ENCODE results near the gene UQCRFS1. TPM values are rescaled to one million over a fixed set of nuclear protein-coding genes. Genes with fewer than 3 reads are reported as not detected.
"Not testable (repeated sequence)": the region's sequence is repeated elsewhere in the genome, so short reads cannot be mapped to it uniquely, and the experiment has no call there.

Gene UQCRFS1
- total RNA-seq, 4 donors from 2014 or later: 17.8 to 23.2 (median 20.6) TPM

DNA sequence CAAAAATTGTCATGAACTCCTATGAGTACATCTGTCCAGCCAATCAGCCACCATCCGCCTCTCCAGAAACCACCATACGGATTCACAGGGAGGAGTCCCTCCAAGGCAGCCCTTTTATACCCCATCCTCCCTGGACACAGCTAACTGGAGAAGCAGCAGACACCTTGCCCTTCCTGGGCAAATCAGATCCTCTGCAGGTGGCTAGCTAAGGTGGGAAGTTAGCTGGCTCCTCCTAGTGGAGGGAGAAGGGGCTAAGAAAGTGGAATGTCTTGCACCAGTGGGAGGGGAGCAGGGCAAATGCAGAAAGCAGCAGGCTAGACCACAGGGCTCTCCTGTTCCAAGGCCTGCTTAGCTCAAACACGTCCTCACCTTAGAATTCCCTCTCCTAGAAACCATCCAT, 46.2 kb upstream of the UQCRFS1 start:
- TF ChIP-seq, protein P1, sequence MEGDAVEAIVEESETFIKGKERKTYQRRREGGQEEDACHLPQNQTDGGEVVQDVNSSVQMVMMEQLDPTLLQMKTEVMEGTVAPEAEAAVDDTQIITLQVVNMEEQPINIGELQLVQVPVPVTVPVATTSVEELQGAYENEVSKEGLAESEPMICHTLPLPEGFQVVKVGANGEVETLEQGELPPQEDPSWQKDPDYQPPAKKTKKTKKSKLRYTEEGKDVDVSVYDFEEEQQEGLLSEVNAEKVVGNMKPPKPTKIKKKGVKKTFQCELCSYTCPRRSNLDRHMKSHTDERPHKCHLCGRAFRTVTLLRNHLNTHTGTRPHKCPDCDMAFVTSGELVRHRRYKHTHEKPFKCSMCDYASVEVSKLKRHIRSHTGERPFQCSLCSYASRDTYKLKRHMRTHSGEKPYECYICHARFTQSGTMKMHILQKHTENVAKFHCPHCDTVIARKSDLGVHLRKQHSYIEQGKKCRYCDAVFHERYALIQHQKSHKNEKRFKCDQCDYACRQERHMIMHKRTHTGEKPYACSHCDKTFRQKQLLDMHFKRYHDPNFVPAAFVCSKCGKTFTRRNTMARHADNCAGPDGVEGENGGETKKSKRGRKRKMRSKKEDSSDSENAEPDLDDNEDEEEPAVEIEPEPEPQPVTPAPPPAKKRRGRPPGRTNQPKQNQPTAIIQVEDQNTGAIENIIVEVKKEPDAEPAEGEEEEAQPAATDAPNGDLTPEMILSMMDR (IDR thresholded peaks at IDR 0.05): no peak
- no peak for TF ChIP-seq POLR2A (IDR thresholded peaks at IDR 0.05)
- H3K27me3 ChIP-seq: no peaks in the 10 kb centered on the region

DNA sequence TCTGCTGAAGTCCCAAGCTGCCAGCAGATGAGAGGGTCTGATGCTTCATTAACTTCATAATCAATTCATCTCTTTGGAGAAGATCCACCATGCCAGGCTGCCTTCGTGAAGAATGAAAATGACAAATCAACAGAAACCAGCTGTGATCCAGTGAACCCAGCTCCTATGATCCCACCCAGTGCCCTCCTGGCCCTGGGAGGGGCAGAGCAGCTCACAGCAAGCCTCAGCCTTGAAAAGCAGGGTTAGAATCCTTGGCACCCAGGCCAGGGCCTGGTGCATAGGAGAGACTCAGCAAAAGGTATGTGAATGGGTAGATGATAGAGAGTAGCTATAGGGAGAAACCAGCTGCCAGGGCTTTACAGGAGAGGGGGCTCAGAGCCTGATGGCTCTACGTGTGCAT, 43.6 kb upstream of the UQCRFS1 start:
- intact Hi-C loops (cut with DNase I; ENCODE audit: low total_unique reads): no loop called here

More for the DNA sequence above, 46.2 kb upstream of the UQCRFS1 start:
- intact Hi-C loops (cut with DNase I; ENCODE audit: low total_unique reads): no loop called here
- Histone ChIP-seq H3K4me3 (no peak overlapping the region), H3K4me1 (no peaks in the 10 kb centered on the region), H3K27ac (no peak overlapping the region), H3K36me3 (no peaks in the 10 kb centered on the region), H3K9me3 (no peaks in the 10 kb centered on the region)
- no peak for DNase-seq

DNA sequence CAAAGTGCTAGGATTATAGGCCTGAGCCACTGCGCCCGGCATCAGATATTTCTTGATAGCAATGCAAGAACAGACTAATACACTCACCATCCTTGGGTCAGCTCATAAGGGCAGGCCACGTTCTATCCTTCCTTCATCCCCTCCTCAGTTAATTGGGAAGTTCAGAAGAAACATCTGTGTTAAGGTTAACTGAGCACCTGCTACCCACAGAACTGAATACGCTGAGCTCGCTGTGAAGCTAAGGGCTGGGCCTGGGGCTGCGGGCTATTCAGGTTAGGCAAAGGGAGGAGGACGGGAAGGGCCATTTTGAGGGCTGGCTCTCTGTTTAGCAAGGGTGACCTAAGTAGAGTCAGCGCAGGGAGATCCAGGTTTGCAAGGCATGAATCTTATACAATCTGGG, 43.0 kb upstream of the UQCRFS1 start:
- H3K27me3 ChIP-seq: no peaks in the 10 kb centered on the region
- intact Hi-C loops (cut with DNase I; ENCODE audit: low total_unique reads): no loop called here
- H3K4me3 ChIP-seq: no peak overlapping the region
- no peaks in the 10 kb centered on the region for H3K9me3 ChIP-seq
- TF ChIP-seq, protein P1 (IDR thresholded peaks at IDR 0.05): no peak
- no peak for TF ChIP-seq POLR2A (IDR thresholded peaks at IDR 0.05)
- no peak overlapping the region for H3K27ac ChIP-seq
- no peaks in the 10 kb centered on the region for H3K4me1 ChIP-seq
- DNase-seq: no peak
- no peaks in the 10 kb centered on the region for H3K36me3 ChIP-seq

More for the DNA sequence above, 43.6 kb upstream of the UQCRFS1 start:
- Histone ChIP-seq H3K27me3 (no peaks in the 10 kb centered on the region), H3K36me3 (no peaks in the 10 kb centered on the region), H3K9me3 (no peaks in the 10 kb centered on the region), H3K4me3 (no peak overlapping the region), H3K4me1 (no peaks in the 10 kb centered on the region), H3K27ac (no peak overlapping the region)
- TF ChIP-seq POLR2A (IDR thresholded peaks at IDR 0.05): no peak
- TF ChIP-seq, protein P1 (IDR thresholded peaks at IDR 0.05): no peak
- no peak for DNase-seq

DNA sequence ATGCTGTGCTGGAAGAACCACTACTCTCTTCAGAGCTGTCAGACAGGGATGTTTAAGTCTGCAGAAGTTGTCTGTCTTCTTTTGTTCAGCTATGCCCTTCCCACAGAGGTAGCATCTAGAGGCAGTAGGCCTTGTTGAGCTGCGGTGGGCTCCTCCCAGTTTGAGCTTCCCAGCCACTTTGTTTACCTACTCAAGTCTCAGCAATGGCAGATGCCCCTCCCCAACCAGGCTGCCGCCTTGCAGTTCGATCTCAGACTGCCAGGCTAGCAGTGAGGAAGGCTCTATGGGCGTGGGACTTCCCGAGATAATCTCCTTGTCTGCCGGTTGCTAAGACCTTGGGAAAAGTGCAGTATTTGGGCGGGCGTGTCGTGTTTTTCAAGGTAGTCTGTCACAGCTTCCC, 42.1 kb upstream of the UQCRFS1 start:
- Histone ChIP-seq H3K27ac (no peak overlapping the region), H3K4me1 (no peaks in the 10 kb centered on the region), H3K9me3 (no peaks in the 10 kb centered on the region), H3K36me3 (no peaks in the 10 kb centered on the region), H3K4me3 (no peak overlapping the region), H3K27me3 (no peaks in the 10 kb centered on the region)
- no peak for DNase-seq
- no peak for TF ChIP-seq POLR2A (IDR thresholded peaks at IDR 0.05)
- TF ChIP-seq, protein P1 (IDR thresholded peaks at IDR 0.05): no peak
- intact Hi-C loops (cut with DNase I; ENCODE audit: low total_unique reads): no loop called here

DNA sequence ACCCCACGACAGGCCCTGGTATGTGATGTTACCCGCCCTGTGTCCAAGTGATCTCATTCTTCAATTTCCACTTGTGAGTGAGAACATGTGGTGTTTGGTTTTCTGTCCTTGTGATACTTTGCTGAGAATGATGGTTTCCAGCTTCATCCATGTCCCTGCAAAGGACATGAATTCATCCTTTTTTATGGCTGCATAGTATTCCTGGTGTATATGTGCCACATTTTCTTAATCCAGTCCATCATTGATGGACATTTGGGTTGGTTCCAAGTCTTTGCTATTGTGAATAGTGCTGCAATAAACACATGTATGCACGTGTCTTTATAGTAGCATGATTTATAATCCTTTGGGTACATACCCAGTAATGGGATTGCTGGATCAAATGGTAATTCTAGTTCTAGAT, 36.8 kb upstream of the UQCRFS1 start:
- H3K27ac ChIP-seq; H3K9me3 ChIP-seq; DNase-seq; H3K4me3 ChIP-seq; H3K4me1 ChIP-seq; H3K36me3 ChIP-seq; H3K27me3 ChIP-seq; intact Hi-C loops (cut with DNase I; ENCODE audit: low total_unique reads): not testable (repeated sequence)

DNA sequence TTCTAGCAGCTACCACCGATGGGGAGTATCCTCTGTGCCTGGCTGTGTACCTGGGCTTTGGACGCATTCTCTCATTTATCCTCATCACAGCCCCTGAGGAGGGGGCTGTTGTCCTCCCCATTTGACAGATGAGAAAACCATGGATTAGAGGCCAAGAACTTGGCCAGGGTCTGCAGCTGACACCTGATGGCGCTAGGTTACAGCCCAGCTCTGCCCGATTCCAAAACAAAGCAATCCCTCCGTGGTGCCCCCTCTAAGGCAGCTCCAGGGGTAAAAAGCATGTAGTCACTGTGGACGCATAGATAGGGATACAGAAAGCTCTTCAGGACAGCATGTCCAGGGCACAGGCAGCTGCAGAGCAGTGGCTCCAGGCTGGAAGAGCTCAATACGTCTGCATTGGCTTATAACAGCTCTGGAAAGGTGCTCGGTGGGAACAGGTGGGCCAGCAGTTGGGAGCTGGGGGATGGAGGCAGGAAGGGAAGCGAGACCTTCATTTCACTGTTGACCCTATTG, 35.4 kb upstream of the UQCRFS1 start:
- TF ChIP-seq, protein P1 (IDR thresholded peaks at IDR 0.05): no peak
- TF ChIP-seq POLR2A (IDR thresholded peaks at IDR 0.05): no peak
- H3K4me3 ChIP-seq: no peak overlapping the region
- no peak overlapping the region for H3K27ac ChIP-seq
- no peak for DNase-seq
- H3K4me1 ChIP-seq: no peaks in the 10 kb centered on the region
- H3K9me3 ChIP-seq: no peaks in the 10 kb centered on the region
- H3K36me3 ChIP-seq: no peaks in the 10 kb centered on the region
- intact Hi-C loops (cut with DNase I; ENCODE audit: low total_unique reads): no loop called here
- H3K27me3 ChIP-seq: no peaks in the 10 kb centered on the region

All from uterus (tissue), 4 donors.